Cardiac septum (tissue), 1 donor: ENCODE measurements around the gene VPS11. TPM values are rescaled to one million over a fixed set of nuclear protein-coding genes. Genes with fewer than 3 reads are reported as not detected.

Source experiments
- DNase-seq: peaks from one replicate; pipeline ENCODE4 v3.0.0-alpha.2; 2020; ENCODE audit warnings: low spot score
- intact Hi-C: fragments of 100-400 bp; cut with DNase I; formaldehyde crosslinking; loops from one replicate; pipeline ENCODE4 v1.14.0; 2022
- total RNA-seq: library from RNA; stranded (reverse); fragmentation: NEBNext Ultra II Directional; extraction: Animal tissue kit (Norgen Biotek cat#: 25700); gene quantifications from one replicate; pipeline ENCODE4 v1.2.1, GENCODE V29; 2021
- donor health status: DM: no; HTN: no; CAD: no.

The VPS11 gene
- total RNA-seq, 1 donor from 2014 or later, result 18.5 TPM

GRCh38 chr11:119061256-119061655 lies 6.4 kb upstream of the VPS11 start:
- intact Hi-C loops, result no loop called here
- DNase-seq, result no peak

GRCh38 chr11:119062779-119063178 lies 4.8 kb upstream of the VPS11 start:
- intact Hi-C loops, result no loop called here
- no peak for DNase-seq

GRCh38 chr11:119065369-119065768 lies 2.2 kb upstream of the VPS11 start:
- DNase-seq, result no peak
- intact Hi-C loops, result no loop called here

- intact Hi-C loops, result no loop called here
- no peak for DNase-seq
These were observed 10.2 kb downstream of the VPS11 start for GRCh38 chr11:119077839-119078238.

GRCh38 chr11:119078675-119079420 lies 11.2 kb downstream of the VPS11 start:
- DNase-seq, result no peak
- intact Hi-C loops, result no loop called here

- DNase-seq, result no peak
- intact Hi-C loops, result no loop called here
These were observed 14.2 kb downstream of the VPS11 start for GRCh38 chr11:119081682-119082260.

- DNase-seq, result peak; percentile 96
- intact Hi-C loops, result loop anchor here (2.0 kb wide), 1 partner anchor 16 kb away; the partner anchor contains the start of gene DPAGT1
These were observed 17.2 kb downstream of the VPS11 start, which contains the start of gene HMBS for GRCh38 chr11:119084663-119085436. Gene HMBS (plus strand): TSS chr11:119084881. CDS start chr11:119085034, 153 bp downstream.

GRCh38 chr11:119085437-119085847 lies 17.8 kb downstream of the VPS11 start:
- DNase-seq, result no peak
- intact Hi-C loops, result loop anchor here (2.0 kb wide), 1 partner anchor 15 kb away; the partner anchor contains the start of gene DPAGT1

- DNase-seq, result no peak
- intact Hi-C loops, result no loop called here
These were observed 19.5 kb downstream of the VPS11 start for GRCh38 chr11:119087123-119087522.

GRCh38 chr11:119087747-119088241 lies 20.2 kb downstream of the VPS11 start:
- intact Hi-C loops, result no loop called here
- no peak for DNase-seq

- intact Hi-C loops, result no loop called here
- no peak for DNase-seq
These were observed 20.8 kb downstream of the VPS11 start for GRCh38 chr11:119088406-119088805.

- intact Hi-C loops, result no loop called here
- DNase-seq, result no peak
These were observed 21.7 kb downstream of the VPS11 start for GRCh38 chr11:119089319-119089718.

- no peak for DNase-seq
- intact Hi-C loops, result loop anchor here (5.0 kb wide), 1 partner anchor 106 kb away; no protein-coding TSS in a partner anchor
These were observed 23.6 kb downstream of the VPS11 start for GRCh38 chr11:119091178-119091577.

GRCh38 chr11:119091966-119092879 lies 24.6 kb downstream of the VPS11 start:
- no peak for DNase-seq
- intact Hi-C loops, result loop anchor here (5.0 kb wide), 1 partner anchor 105 kb away; no protein-coding TSS in a partner anchor

- no peak for DNase-seq
- intact Hi-C loops, result loop anchor here (5.0 kb wide), 1 partner anchor 104 kb away; no protein-coding TSS in a partner anchor
These were observed 25.5 kb downstream of the VPS11 start for GRCh38 chr11:119092880-119093842.

GRCh38 chr11:119093942-119094815 lies 26.6 kb downstream of the VPS11 start:
- intact Hi-C loops, result loop anchor here (5.0 kb wide), 1 partner anchor 103 kb away; no protein-coding TSS in a partner anchor
- no peak for DNase-seq

GRCh38 chr11:119094816-119095065 lies 27.1 kb downstream of the VPS11 start:
- peak; percentile 93 for DNase-seq
- intact Hi-C loops, result loop anchor here (5.0 kb wide), 1 partner anchor 103 kb away; no protein-coding TSS in a partner anchor
